Activated CD4-positive, alpha-beta T cell treated with anti-CD3 and anti-CD28 coated beads, Interleukin-2, amount 10 ng/mL, durations not matched to agents 24 days and 14 days (primary cell): ENCODE measurements around the gene CPEB3. TPM values are rescaled to one million over a fixed set of nuclear protein-coding genes. Genes with fewer than 3 reads are reported as not detected.
"Not testable (repeated sequence)": the region's sequence is repeated elsewhere in the genome, so short reads cannot be mapped to it uniquely, and the experiment has no call there.

Source experiments
- DNase-seq: peaks from one replicate; pipeline ENCODE4 v3.0.0; 2022
- H3K27ac Mint-ChIP-seq: one replicate; pipeline ENCODE4 v1.8.0; 2022; ENCODE audit warnings: mild to moderate bottlenecking, mixed read lengths
- H3K27me3 Mint-ChIP-seq: one replicate; pipeline ENCODE4 v1.8.0; 2022; ENCODE audit warnings: mixed read lengths
- H3K36me3 Mint-ChIP-seq: one replicate; pipeline ENCODE4 v1.8.0; 2022; ENCODE audit warnings: low read depth, mild to moderate bottlenecking, mixed read lengths
- H3K4me1 Mint-ChIP-seq: one replicate; pipeline ENCODE4 v1.8.0; 2021; ENCODE audit warnings: mixed read lengths
- H3K4me3 Mint-ChIP-seq: one replicate; pipeline ENCODE4 v1.8.0; 2022; ENCODE audit warnings: mild to moderate bottlenecking, moderate library complexity, mixed read lengths
- H3K9me3 Mint-ChIP-seq: one replicate; pipeline ENCODE4 v1.8.0; 2021; ENCODE audit warnings: mixed read lengths
- intact Hi-C: fragments of 100-400 bp; cut with micrococcal nuclease; formaldehyde crosslinking; loops from one replicate; pipeline ENCODE4 v1.15.1; 2023
- total RNA-seq: library from RNA; stranded (reverse); gene quantifications from 2 replicates; pipeline ENCODE4 v1.2.3, GENCODE V29; 2022

The CPEB3 gene
- total RNA-seq, 1 donor from 2014 or later = 2.2 TPM

GRCh38 chr10:92175164-92175563 is 115.7 kb downstream of the CPEB3 start:
- H3K27ac Mint-ChIP-seq = no peak overlapping the region
- intact Hi-C loops = no loop called here

GRCh38 chr10:92173996-92174395 is 116.9 kb downstream of the CPEB3 start:
- no peak for DNase-seq
- Mint-ChIP-seq H3K36me3 (peaks cover 4% of the 10 kb centered on the region), H3K27me3 (no peaks in the 10 kb centered on the region), H3K9me3 (peaks cover 8% of the 10 kb centered on the region), H3K4me1 (no peaks in the 10 kb centered on the region), H3K27ac (no peak overlapping the region), H3K4me3 (no peak overlapping the region)
- intact Hi-C loops = no loop called here

More at GRCh38 chr10:92175164-92175563, 115.7 kb downstream of the CPEB3 start:
- Mint-ChIP-seq H3K4me1 (no peaks in the 10 kb centered on the region), H3K36me3 (peaks cover 3% of the 10 kb centered on the region), H3K9me3 (no peaks in the 10 kb centered on the region), H3K4me3 (no peak overlapping the region), H3K27me3 (no peaks in the 10 kb centered on the region)
- no peak for DNase-seq

GRCh38 chr10:92164036-92164696 is 126.7 kb downstream of the CPEB3 start:
- Mint-ChIP-seq H3K27ac (no peak overlapping the region), H3K9me3 (no peaks in the 10 kb centered on the region), H3K27me3 (no peaks in the 10 kb centered on the region), H3K4me1 (no peaks in the 10 kb centered on the region), H3K4me3 (no peak overlapping the region), H3K36me3 (peaks cover 5% of the 10 kb centered on the region)
- intact Hi-C loops = no loop called here
- DNase-seq = no peak

- DNase-seq = no peak
- H3K27me3 Mint-ChIP-seq = no peaks in the 10 kb centered on the region
- no peaks in the 10 kb centered on the region for H3K9me3 Mint-ChIP-seq
- no peak overlapping the region for H3K4me3 Mint-ChIP-seq
- H3K27ac Mint-ChIP-seq = no peak overlapping the region
- no peaks in the 10 kb centered on the region for H3K4me1 Mint-ChIP-seq
- H3K36me3 Mint-ChIP-seq = peaks cover 2% of the 10 kb centered on the region
- intact Hi-C loops = no loop called here
Observed at GRCh38 chr10:92162541-92162940, 128.3 kb downstream of the CPEB3 start.

- Mint-ChIP-seq H3K4me1 (no peaks in the 10 kb centered on the region), H3K9me3 (no peaks in the 10 kb centered on the region), H3K27ac (no peak overlapping the region), H3K4me3 (no peak overlapping the region), H3K36me3 (no peaks in the 10 kb centered on the region), H3K27me3 (no peaks in the 10 kb centered on the region)
- DNase-seq = no peak
- intact Hi-C loops = no loop called here
Observed at GRCh38 chr10:92156874-92157773, 133.8 kb downstream of the CPEB3 start.

GRCh38 chr10:92150823-92151222 is 140.1 kb downstream of the CPEB3 start:
- Mint-ChIP-seq H3K4me1 (no peaks in the 10 kb centered on the region), H3K4me3 (no peak overlapping the region), H3K27ac (no peak overlapping the region), H3K36me3 (no peaks in the 10 kb centered on the region), H3K27me3 (no peaks in the 10 kb centered on the region), H3K9me3 (no peaks in the 10 kb centered on the region)
- no peak for DNase-seq
- intact Hi-C loops = no loop called here

- no peaks in the 10 kb centered on the region for H3K9me3 Mint-ChIP-seq
Observed at GRCh38 chr10:92149261-92149660, 141.6 kb downstream of the CPEB3 start.

GRCh38 chr10:92146781-92147180 is 144.1 kb downstream of the CPEB3 start:
- Mint-ChIP-seq H3K27me3 (no peaks in the 10 kb centered on the region), H3K9me3 (no peaks in the 10 kb centered on the region), H3K27ac (no peak overlapping the region), H3K4me3 (no peak overlapping the region), H3K4me1 (no peaks in the 10 kb centered on the region), H3K36me3 (peaks cover 3% of the 10 kb centered on the region)
- DNase-seq = no peak
- intact Hi-C loops = no loop called here

More at GRCh38 chr10:92149261-92149660, 141.6 kb downstream of the CPEB3 start:
- Mint-ChIP-seq H3K4me1 (no peaks in the 10 kb centered on the region), H3K4me3 (no peak overlapping the region), H3K27me3 (no peaks in the 10 kb centered on the region), H3K27ac (no peak overlapping the region), H3K36me3 (no peaks in the 10 kb centered on the region)
- no peak for DNase-seq
- intact Hi-C loops = no loop called here

GRCh38 chr10:92146107-92146506 is 144.8 kb downstream of the CPEB3 start:
- Mint-ChIP-seq H3K27ac (no peak overlapping the region), H3K27me3 (no peaks in the 10 kb centered on the region), H3K4me3 (no peak overlapping the region), H3K4me1 (no peaks in the 10 kb centered on the region), H3K36me3 (peaks cover 3% of the 10 kb centered on the region), H3K9me3 (no peaks in the 10 kb centered on the region)
- no peak for DNase-seq
- intact Hi-C loops = no loop called here

GRCh38 chr10:92142949-92143348 is 147.9 kb downstream of the CPEB3 start:
- Mint-ChIP-seq H3K36me3 (peaks cover 13% of the 10 kb centered on the region), H3K27ac (no peak overlapping the region), H3K4me1 (no peaks in the 10 kb centered on the region), H3K9me3 (no peaks in the 10 kb centered on the region), H3K27me3 (no peaks in the 10 kb centered on the region), H3K4me3 (no peak overlapping the region)
- DNase-seq = no peak
- intact Hi-C loops = no loop called here

GRCh38 chr10:92142512-92142911 is 148.4 kb downstream of the CPEB3 start:
- H3K4me1 Mint-ChIP-seq = no peaks in the 10 kb centered on the region
- no peak for DNase-seq
- no peak overlapping the region for H3K4me3 Mint-ChIP-seq
- H3K9me3 Mint-ChIP-seq = no peaks in the 10 kb centered on the region
- no peak overlapping the region for H3K27ac Mint-ChIP-seq
- intact Hi-C loops = no loop called here
- H3K27me3 Mint-ChIP-seq = no peaks in the 10 kb centered on the region
- peaks cover 14% of the 10 kb centered on the region for H3K36me3 Mint-ChIP-seq

GRCh38 chr10:92141147-92141546 is 149.7 kb downstream of the CPEB3 start:
- DNase-seq, H3K4me1 Mint-ChIP-seq, H3K9me3 Mint-ChIP-seq, H3K27ac Mint-ChIP-seq, H3K4me3 Mint-ChIP-seq, H3K27me3 Mint-ChIP-seq, intact Hi-C loops: not testable (repeated sequence)
- peaks cover 18% of the 10 kb centered on the region for H3K36me3 Mint-ChIP-seq

GRCh38 chr10:92134049-92134448 is 156.8 kb downstream of the CPEB3 start:
- intact Hi-C loops, H3K4me1 Mint-ChIP-seq, H3K27ac Mint-ChIP-seq, H3K27me3 Mint-ChIP-seq, DNase-seq, H3K4me3 Mint-ChIP-seq: not testable (repeated sequence)
- Mint-ChIP-seq H3K9me3 (peaks cover 11% of the 10 kb centered on the region), H3K36me3 (peaks cover 13% of the 10 kb centered on the region)

GRCh38 chr10:92131275-92131820 is 159.5 kb downstream of the CPEB3 start:
- H3K9me3 Mint-ChIP-seq = peaks cover 13% of the 10 kb centered on the region
- H3K36me3 Mint-ChIP-seq = peaks cover 3% of the 10 kb centered on the region
- H3K27me3 Mint-ChIP-seq = no peaks in the 10 kb centered on the region

More at GRCh38 chr10:92131275-92131820, 159.5 kb downstream of the CPEB3 start:
- DNase-seq = no peak
- H3K4me1 Mint-ChIP-seq = no peaks in the 10 kb centered on the region
- intact Hi-C loops = no loop called here
- H3K27ac Mint-ChIP-seq = no peak overlapping the region
- H3K4me3 Mint-ChIP-seq = no peak overlapping the region
